Spleen (tissue), 11 donors: ENCODE data around the gene DIO1. TPM values are rescaled to one million over a fixed set of nuclear protein-coding genes. Genes with fewer than 3 reads are reported as not detected.
A peak's percentile ranks its signal among the peaks of the same experiment; 100 is the strongest.
"Not testable (repeated sequence)": the region's sequence is repeated elsewhere in the genome, so short reads cannot be mapped to it uniquely, and the experiment has no call there.

Experiments used
- DNase-seq: peaks from one replicate; pipeline ENCODE4 v3.0.0-alpha.2; 2020
- H3K27ac ChIP-seq, 8 donors: fragments of 200-600 bp; sonication (generic) in 7 of 8; 1 replicate in 4 of 8; 2 replicates in 4 of 8; pipeline versions ENCODE4 v1.5.0 to v1.8.0; 2016 to 2021; ENCODE audit warnings: inconsistent platforms in 4 of 8, mild to moderate bottlenecking in 4 of 8, moderate library complexity in 1 of 8
- H3K27me3 ChIP-seq, 7 donors: fragments of 200-600 bp; sonication (generic) in 6 of 7; replicated peaks in 1 of 7; 1 replicate in 4 of 7; 2 replicates in 3 of 7; pipeline versions ENCODE4 v1.5.0 to v1.8.0; 2016 to 2021; ENCODE audit warnings: inconsistent platforms in 3 of 7, mild to moderate bottlenecking in 1 of 7
- H3K36me3 ChIP-seq, 6 donors: fragments of 200-600 bp; sonication (generic) in 5 of 6; 1 replicate in 4 of 6; 2 replicates in 2 of 6; pipeline versions ENCODE4 v1.5.0 to v1.8.0; 2016 to 2021; ENCODE audit warnings: inconsistent platforms in 2 of 6
- H3K4me1 ChIP-seq, 6 donors: fragments of 200-600 bp; sonication (generic) in 5 of 6; 1 replicate in 3 of 6; 2 replicates in 3 of 6; pipeline versions ENCODE4 v1.5.0 to v1.8.0; 2016 to 2021; ENCODE audit warnings: inconsistent platforms in 3 of 6
- H3K4me3 ChIP-seq, 8 donors: fragments of 200-600 bp; sonication (generic) in 7 of 8; 1 replicate in 4 of 8; 2 replicates in 4 of 8; pipeline versions ENCODE4 v1.5.0 to v1.8.0; 2016 to 2021; ENCODE audit warnings: inconsistent platforms in 4 of 8, mild to moderate bottlenecking in 4 of 8, moderate library complexity in 2 of 8
- H3K9me3 ChIP-seq, 8 donors: fragments of 200-600 bp; sonication (generic) in 7 of 8; 1 replicate in 4 of 8; 2 replicates in 4 of 8; pipeline versions ENCODE4 v1.5.0 to v1.8.0; 2016 to 2021; ENCODE audit warnings: inconsistent platforms in 4 of 8
- POLR2A ChIP-seq, 3 donors: fragments of 450-650 bp; IDR thresholded peaks; one replicate each; pipeline ENCODE4 v1.5.1; 2017; ENCODE audit warnings: antibody characterized with exemption in 3 of 3, mild to moderate bottlenecking in 1 of 3
- POLR2AphosphoS5 ChIP-seq, 3 donors: sonication (generic); formaldehyde crosslinking; IDR thresholded peaks; one replicate each; pipeline ENCODE4 v1.5.1; 2017; ENCODE audit warnings: antibody characterized with exemption in 3 of 3
- WGBS, 5 donors: extraction: QIAGEN DNeasy Blood & Tissue Kit in 3 of 5; methylation state at CpG; one replicate each; pipeline versions ENCODE4 v1.1.5 to v1.1.7; 2013 to 2018; 5-methylcytosine and 5-hydroxymethylcytosine counted together
- intact Hi-C: fragments of 100-400 bp; cut with DNase I; formaldehyde crosslinking; loops from one replicate; pipeline ENCODE4 v1.15.0; 2023; ENCODE audit warnings: low total_unique reads
- polyA plus RNA-seq, 3 donors: library from polyadenylated mRNA; stranded (reverse); fragments of 200-250 nt; gene quantifications; one replicate each; pipeline ENCODE4 v1.2.1, GENCODE V29; 2013
- total RNA-seq, 7 donors: library from RNA; depleted of rRNA in 3 of 7; stranded (reverse); fragments of >200 nt in 3 of 7; fragmentation: NEBNext Ultra II Directional in 4 of 7; extraction: Animal tissue kit (Norgen Biotek cat#: 25700) in 4 of 7; gene quantifications; one replicate each; pipeline versions ENCODE4 v1.1.0 to v1.2.1, GENCODE V29; 2016 to 2021
- TF ChIP-seq, protein P1 (sequence below), 11 experiments: fragments of 200-600 bp in 7 of 11; fragments of 450-650 bp in 4 of 11; sonication (generic) in 4 of 11; IDR thresholded peaks in 8 of 11; conservative IDR thresholded peaks in 3 of 11; 1 replicate in 7 of 11; 2 replicates in 4 of 11; pipeline versions ENCODE4 v1.4.0 to v1.8.0; 2016 to 2021; ENCODE audit warnings: antibody characterized with exemption in 11 of 11, inconsistent platforms in 4 of 11, mild to moderate bottlenecking in 1 of 11
- donor health status: healthy with polysubstance abuse.
- donor health status: DM: no; HTN: no; CAD: no; lungs with moderate emphysema.
- donor health status: DM: no; HTN: no; CAD: no.
- donor health status: Bipolar disorder and iron deficiency.
- donor health status: healthy.
- donor health status: DM: no; HTN: no; CAD: no.
- donor health status: DM: yes; HTN: yes; CAD: no.

DIO1 gene
- total and polyA plus RNA-seq, 10 donors = 0.04 to 1.6 (median 0.19) TPM; not detected in 3

DNA sequence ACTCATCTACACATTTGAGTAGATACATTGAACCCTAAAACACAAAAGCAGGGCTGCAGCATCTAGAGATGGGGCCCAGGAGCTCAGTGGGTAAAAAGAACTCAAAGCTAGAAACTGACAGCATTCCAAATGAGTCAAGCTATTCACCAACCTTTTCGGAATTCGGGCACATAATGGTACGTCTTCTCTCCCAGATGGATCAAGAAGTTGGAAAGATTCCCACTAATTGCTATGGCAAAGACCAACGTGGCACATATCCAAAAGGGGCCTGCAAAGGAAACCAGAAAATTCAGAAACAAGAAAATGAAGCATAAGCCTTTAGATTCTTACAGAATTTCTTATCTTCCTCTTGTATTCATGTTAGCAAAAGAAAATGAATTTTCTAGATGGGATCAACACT, 22.8 kb upstream of the DIO1 start:
- H3K4me3 ChIP-seq = no peak overlapping the region
- H3K27me3 ChIP-seq = no peaks in the 10 kb centered on the region

DNA sequence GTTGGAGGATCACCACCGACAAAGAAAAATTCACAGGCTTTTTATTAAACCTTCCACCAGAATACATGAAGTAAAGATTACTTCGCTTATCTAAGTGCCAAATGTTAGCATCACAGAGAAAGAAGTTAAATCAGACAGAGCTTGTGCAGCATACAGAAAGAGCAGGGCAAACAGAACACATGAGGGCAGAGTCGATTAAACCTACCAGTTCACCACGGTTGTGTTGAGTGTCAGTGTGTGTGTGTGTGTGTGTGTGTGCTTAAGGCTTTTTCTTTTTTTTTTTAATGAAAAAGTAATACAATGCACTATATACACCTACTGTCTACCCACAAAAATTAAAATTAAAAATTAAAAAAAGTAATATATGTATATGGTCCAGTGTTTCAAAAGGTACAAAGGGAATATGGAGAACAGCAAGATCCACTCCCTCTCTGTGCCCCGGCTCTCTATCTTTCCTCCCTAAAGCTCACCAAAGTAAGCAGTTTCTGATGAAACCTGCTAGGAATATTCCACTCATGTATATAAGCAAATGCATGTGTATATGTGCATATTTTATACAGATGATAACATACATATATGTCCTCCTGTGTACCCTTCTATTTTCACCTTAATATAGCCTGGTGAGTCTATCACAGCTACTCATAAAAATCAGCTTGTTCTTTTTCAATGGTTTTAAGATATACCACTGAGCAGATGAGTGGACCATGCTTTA, 22.1 kb upstream of the DIO1 start:
- Histone ChIP-seq H3K27me3 (no peaks in the 10 kb centered on the region), H3K36me3 (peaks cover 0 to 100% (median 58%) of the 10 kb centered on the region in 6 donors), H3K4me1 (peaks cover 0 to 7% (median 0%) of the 10 kb centered on the region in 6 donors), H3K4me3 (no peak overlapping the region), H3K9me3 (no peaks in the 10 kb centered on the region), H3K27ac (no peak overlapping the region)
- intact Hi-C loops = no loop called here
- no peak for DNase-seq
- TF ChIP-seq POLR2A (IDR thresholded peaks at IDR 0.05) (no peak), POLR2AphosphoS5 (IDR thresholded peaks at IDR 0.05) (no peak)
- TF ChIP-seq, protein P1, sequence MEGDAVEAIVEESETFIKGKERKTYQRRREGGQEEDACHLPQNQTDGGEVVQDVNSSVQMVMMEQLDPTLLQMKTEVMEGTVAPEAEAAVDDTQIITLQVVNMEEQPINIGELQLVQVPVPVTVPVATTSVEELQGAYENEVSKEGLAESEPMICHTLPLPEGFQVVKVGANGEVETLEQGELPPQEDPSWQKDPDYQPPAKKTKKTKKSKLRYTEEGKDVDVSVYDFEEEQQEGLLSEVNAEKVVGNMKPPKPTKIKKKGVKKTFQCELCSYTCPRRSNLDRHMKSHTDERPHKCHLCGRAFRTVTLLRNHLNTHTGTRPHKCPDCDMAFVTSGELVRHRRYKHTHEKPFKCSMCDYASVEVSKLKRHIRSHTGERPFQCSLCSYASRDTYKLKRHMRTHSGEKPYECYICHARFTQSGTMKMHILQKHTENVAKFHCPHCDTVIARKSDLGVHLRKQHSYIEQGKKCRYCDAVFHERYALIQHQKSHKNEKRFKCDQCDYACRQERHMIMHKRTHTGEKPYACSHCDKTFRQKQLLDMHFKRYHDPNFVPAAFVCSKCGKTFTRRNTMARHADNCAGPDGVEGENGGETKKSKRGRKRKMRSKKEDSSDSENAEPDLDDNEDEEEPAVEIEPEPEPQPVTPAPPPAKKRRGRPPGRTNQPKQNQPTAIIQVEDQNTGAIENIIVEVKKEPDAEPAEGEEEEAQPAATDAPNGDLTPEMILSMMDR (IDR thresholded peaks at IDR 0.05 in 8 of 11, conservative IDR thresholded peaks at IDR 0.05 in 3 of 11) = no peak
- 74 to 94% (median 83%) methylated on average over 5 of the region's 5 CpGs for WGBS, 5 donors

More for the DNA sequence above, 22.8 kb upstream of the DIO1 start:
- peaks cover 0 to 100% (median 61%) of the 10 kb centered on the region in 6 donors for H3K36me3 ChIP-seq
- WGBS, 5 donors = 83 to 94% (median 87%) methylated on average over 4 of the region's 4 CpGs
- H3K9me3 ChIP-seq = no peaks in the 10 kb centered on the region
- H3K4me1 ChIP-seq = peaks cover 0 to 7% (median 0%) of the 10 kb centered on the region in 6 donors
- H3K27ac ChIP-seq = no peak overlapping the region
- TF ChIP-seq, protein P1 (IDR thresholded peaks at IDR 0.05 in 8 of 11, conservative IDR thresholded peaks at IDR 0.05 in 3 of 11) = no peak
- no peak for TF ChIP-seq POLR2AphosphoS5 (IDR thresholded peaks at IDR 0.05)
- no peak for TF ChIP-seq POLR2A (IDR thresholded peaks at IDR 0.05)
- intact Hi-C loops = no loop called here
- no peak for DNase-seq

- H3K4me1 ChIP-seq, H3K27me3 ChIP-seq, DNase-seq, H3K27ac ChIP-seq, H3K9me3 ChIP-seq, H3K4me3 ChIP-seq, intact Hi-C loops: not testable (repeated sequence)
- WGBS, 5 donors = 96 to 100% (median 99%) methylated on average over 2 of the region's 2 CpGs
- H3K36me3 ChIP-seq = peaks cover 0 to 99% (median 62%) of the 10 kb centered on the region in 6 donors
Measured at GRCh38 chr1:53875150-53875549, 18.8 kb upstream of the DIO1 start.

DNA sequence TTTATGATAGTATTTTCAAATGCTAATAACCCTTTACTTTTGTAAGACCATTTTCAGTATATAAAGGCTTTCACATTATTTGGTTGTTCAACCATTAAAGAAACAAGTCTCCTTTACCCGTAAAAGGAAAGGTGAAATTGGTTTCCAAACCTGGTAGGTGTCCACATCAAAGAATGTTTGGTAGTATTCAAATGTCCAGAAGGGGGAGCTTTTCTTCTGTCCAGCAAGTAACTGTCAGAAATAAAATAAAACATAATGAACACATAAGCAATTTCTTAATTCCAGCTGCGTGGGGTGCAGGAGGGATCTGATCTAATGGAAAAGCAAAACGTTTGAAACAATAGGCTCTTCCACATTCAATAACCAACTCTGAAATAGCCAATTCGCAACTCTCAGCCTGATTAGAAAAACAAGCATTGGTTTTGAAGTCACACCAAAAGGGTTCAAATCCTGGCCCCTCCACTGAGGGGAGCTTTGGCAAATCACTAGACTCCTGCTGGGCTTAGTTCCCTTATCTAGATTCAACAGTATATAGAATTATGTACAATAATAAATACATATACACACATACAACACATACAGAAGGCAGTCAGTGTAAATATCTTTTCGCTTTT, 15.4 kb upstream of the DIO1 start:
- intact Hi-C loops = no loop called here
- no peak for DNase-seq
- Histone ChIP-seq H3K4me3 (no peak overlapping the region), H3K4me1 (peaks cover 0 to 6% (median 0%) of the 10 kb centered on the region in 6 donors), H3K27ac (no peak overlapping the region), H3K36me3 (peaks cover 0 to 100% (median 58%) of the 10 kb centered on the region in 6 donors), H3K9me3 (peaks cover 0 to 5% (median 2%) of the 10 kb centered on the region in 8 donors), H3K27me3 (no peaks in the 10 kb centered on the region)
- TF ChIP-seq, protein P1 (IDR thresholded peaks at IDR 0.05 in 8 of 11, conservative IDR thresholded peaks at IDR 0.05 in 3 of 11) = peak in 8 of 11 experiments; percentile 15 to 68 (median 44)
- no peak for TF ChIP-seq POLR2A (IDR thresholded peaks at IDR 0.05)
- 55 to 64% (median 59%) methylated on average over 5 of the region's 5 CpGs for WGBS, 5 donors

DNA sequence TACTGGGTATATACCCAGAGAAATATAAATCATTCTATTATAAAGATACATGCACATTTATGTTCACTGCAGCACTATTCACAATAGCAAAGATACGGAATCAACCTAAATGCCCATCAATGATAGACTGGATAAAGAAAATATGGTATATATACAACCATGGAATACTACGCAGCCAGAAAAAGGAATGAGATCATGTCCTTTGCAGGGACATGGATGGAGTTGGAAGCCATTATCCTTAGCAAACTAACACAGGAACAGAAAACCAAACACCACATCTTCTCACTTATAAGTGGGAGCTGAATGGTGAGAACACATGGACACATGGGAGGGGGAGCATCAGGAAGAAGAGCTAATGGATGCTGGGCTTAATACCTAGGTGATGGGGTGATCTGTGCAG, 12.1 kb upstream of the DIO1 start:
- H3K27me3 ChIP-seq, DNase-seq, intact Hi-C loops, H3K4me3 ChIP-seq, H3K9me3 ChIP-seq, H3K27ac ChIP-seq: not testable (repeated sequence)
- WGBS, 5 donors = 96 to 99% (median 98%) methylated on average over 2 of the region's 2 CpGs
- Histone ChIP-seq H3K36me3 (peaks cover 0 to 100% (median 53%) of the 10 kb centered on the region in 6 donors), H3K4me1 (peaks cover 0 to 26% (median 0%) of the 10 kb centered on the region in 6 donors)

DNA sequence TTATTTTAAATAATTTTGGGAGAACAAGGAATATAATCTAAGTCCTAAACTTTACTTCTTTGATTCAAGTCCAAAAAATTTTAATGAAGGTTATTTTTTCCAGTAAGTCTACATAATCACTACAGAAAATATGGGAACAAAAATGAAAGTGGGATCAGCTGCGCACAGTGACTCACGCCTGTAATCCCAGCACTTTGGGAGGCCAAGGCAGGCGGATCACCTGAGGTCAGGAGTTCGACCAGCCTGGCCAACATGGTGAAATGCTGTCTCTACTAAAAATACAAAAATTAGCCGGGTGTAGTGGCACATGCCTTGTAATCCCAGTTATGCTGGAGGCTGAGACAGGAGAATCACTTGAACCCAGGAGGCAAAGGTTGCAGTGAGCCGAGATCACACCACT, 10.4 kb upstream of the DIO1 start:
- H3K27me3 ChIP-seq, H3K27ac ChIP-seq, intact Hi-C loops, H3K9me3 ChIP-seq, H3K4me3 ChIP-seq, DNase-seq: not testable (repeated sequence)
- 95 to 99% (median 96%) methylated on average over 6 of the region's 6 CpGs for WGBS, 5 donors
- peaks cover 1 to 40% (median 7%) of the 10 kb centered on the region in 6 donors for H3K4me1 ChIP-seq
- H3K36me3 ChIP-seq = peaks cover 0 to 93% (median 38%) of the 10 kb centered on the region in 6 donors
